ENCODE data around the gene TMCO4.

DNA sequence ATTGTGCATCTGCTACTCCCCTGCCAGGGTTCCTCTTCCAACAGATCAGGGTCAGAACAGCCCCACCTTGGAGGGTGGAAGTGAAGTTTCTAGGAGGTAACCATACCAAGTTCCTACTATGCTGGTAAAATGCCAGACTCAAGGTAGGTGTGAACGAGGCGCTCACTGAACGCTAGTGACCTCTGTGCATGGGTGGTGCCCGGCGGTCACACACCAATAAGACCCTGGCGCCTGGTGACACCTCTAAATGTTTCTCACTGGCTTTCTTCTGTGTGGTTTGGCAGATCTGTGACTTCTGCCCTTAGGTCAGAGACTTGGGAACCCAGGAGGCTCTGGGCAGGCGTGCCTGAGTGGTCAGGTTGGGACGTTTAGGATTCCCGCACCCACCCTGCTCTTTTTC lies 55.9 kb downstream of the TMCO4 start:
- TF ChIP-seq CREM (IDR thresholded peaks at IDR 0.05; ENCODE audit: low read depth) = no peak
- TF ChIP-seq RFX5 (IDR thresholded peaks at IDR 0.05; ENCODE audit: low read depth, low read length) = no peak
- TF ChIP-seq EZH2 (IDR thresholded peaks at IDR 0.05; ENCODE audit: borderline replicate concordance, control insufficient read depth, low read depth, low read length) = no peak
- no peak for TF ChIP-seq POLR2A (IDR thresholded peaks at IDR 0.05; ENCODE audit: low read depth, low read length)
- no peak for TF ChIP-seq EP300 (IDR thresholded peaks at IDR 0.05; ENCODE audit: borderline replicate concordance in 1 of 2, control insufficient read depth in 1 of 2, low read depth in 2 of 2, low read length in 2 of 2)
- TF ChIP-seq, protein P1, sequence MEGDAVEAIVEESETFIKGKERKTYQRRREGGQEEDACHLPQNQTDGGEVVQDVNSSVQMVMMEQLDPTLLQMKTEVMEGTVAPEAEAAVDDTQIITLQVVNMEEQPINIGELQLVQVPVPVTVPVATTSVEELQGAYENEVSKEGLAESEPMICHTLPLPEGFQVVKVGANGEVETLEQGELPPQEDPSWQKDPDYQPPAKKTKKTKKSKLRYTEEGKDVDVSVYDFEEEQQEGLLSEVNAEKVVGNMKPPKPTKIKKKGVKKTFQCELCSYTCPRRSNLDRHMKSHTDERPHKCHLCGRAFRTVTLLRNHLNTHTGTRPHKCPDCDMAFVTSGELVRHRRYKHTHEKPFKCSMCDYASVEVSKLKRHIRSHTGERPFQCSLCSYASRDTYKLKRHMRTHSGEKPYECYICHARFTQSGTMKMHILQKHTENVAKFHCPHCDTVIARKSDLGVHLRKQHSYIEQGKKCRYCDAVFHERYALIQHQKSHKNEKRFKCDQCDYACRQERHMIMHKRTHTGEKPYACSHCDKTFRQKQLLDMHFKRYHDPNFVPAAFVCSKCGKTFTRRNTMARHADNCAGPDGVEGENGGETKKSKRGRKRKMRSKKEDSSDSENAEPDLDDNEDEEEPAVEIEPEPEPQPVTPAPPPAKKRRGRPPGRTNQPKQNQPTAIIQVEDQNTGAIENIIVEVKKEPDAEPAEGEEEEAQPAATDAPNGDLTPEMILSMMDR (IDR thresholded peaks at IDR 0.05 in 2 of 3, conservative IDR thresholded peaks at IDR 0.05 in 1 of 3; ENCODE audit: control insufficient read depth in 2 of 3, extremely low read depth in 1 of 3, insufficient read depth in 1 of 3, low read depth in 3 of 3, low read length in 3 of 3) = no peak
- no peak for TF ChIP-seq CBX3 (IDR thresholded peaks at IDR 0.05; ENCODE audit: borderline replicate concordance, low read depth)
